ENCODE measurements around the gene SVIL.
"Not testable (repeated sequence)": the region's sequence is repeated elsewhere in the genome, so short reads cannot be mapped to it uniquely, and the experiment has no call there.

SVIL gene

DNA sequence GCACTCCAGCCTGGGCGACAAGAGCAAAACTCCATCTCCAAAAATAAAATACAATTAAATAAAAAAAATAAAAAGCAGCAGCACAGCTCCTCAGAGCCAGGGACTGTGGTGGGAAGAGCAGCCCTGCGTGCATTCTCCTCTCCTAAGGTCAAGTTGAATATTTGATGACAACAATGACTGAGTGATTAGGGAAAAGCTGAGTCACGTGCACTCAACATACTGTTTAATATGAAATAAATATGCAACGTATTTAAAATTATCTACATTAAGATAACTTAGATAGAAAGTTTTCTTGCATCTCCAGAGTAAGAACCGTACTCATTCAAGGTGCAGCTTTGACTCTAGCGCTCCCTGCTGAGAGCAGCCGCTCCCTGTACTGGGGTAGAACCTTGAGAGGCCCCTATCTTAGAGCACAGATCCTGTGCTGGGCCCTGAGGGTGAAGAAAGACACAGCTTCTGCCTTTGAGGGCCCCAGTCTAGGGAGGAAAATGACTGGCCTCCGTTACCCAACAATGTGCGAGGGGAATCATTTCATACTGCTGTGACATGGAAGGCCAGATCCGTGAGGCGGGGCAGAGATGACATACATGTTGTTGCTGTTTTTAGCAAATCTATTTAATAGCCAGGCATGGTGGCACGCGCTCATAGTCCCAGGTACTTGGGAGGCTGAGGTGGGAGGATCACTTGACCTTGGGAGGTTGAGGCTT is 81.1 kb downstream of the SVIL start:
- DNase-seq (ENCODE audit: insufficient read length, low spot score) (no peak), FAIRE-seq (no peak)
- no peak for TF ChIP-seq POLR2A (IDR thresholded peaks at IDR 0.05; ENCODE audit: low read depth, low read length)
- TF ChIP-seq POLR2AphosphoS5 (IDR thresholded peaks at IDR 0.05; ENCODE audit: low read depth, low read length) = no peak
- TF ChIP-seq POU2F2 (IDR thresholded peaks at IDR 0.05; ENCODE audit: low read depth, low read length) = no peak
- TF ChIP-seq PAX5 (IDR thresholded peaks at IDR 0.05; ENCODE audit: insufficient read depth, low read length, severe bottlenecking) = no peak
- TF ChIP-seq SPI1 (IDR thresholded peaks at IDR 0.05; ENCODE audit: low read depth, low read length) = no peak
- TF ChIP-seq TAF1 (IDR thresholded peaks at IDR 0.05; ENCODE audit: low read depth, low read length) = no peak

DNA sequence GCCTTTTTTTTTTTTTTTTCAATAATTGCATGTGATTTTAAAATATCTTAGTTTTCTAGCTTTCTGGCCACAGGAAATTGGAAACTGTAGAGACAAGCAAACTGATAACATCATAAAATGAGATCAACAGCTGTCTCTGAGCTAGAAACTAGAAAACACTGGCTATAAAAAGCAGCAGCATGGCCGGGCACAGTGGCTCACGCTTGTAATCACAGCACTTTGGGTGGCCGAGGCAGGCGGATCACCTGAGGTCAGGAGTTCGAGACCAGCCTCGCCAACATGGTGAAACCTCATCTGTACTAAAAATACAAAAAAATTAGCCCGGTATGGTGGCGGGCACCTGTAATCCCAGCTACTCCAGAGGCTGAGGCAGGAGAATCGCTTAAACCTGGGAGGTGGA is 81.7 kb downstream of the SVIL start:
- not testable (repeated sequence) for FAIRE-seq; DNase-seq (ENCODE audit: insufficient read length, low spot score)

DNA sequence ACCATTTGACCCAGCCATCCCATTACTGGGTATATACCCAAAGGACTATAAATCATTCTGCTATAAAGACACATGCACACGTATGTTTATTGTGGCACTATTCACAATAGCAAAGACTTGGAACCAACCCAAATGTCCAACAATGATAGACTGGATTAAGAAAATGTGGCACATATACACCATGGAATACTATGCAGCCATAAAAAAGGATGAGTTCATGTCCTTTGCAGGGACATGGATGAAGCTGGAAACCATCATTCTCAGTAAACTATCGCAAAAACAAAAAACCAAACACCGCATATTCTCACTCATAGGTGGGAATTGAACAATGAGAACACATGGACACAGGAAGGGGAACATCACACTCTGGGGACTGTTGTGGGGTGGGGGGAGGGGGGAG is 85.3 kb downstream of the SVIL start:
- FAIRE-seq; DNase-seq (ENCODE audit: insufficient read length, low spot score): not testable (repeated sequence)

DNA sequence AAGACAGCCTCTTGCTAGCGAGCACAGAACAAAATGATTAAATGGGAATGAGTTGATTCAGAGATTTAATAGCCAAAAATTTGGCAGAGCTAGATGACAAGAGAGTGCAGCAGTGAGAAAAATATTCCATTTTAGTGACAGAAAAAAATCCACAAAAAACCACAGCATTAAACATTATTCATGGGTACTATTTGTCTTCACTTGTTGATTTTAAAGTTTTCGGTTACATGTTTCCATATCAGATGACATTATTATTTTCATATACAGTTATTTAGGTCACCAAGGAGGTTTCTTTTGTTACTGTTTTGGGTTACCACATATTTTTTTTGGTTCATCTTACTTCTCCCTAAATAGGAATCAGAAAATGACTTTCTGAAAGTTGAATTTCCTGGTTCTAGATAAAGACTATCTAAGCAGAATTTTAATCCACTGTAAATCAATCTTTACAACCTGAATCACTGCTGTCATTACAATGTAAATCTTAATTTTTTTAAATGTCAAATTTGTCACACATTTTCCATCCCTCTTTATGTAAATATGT is 87.9 kb downstream of the SVIL start:
- FAIRE-seq (no peak), DNase-seq (ENCODE audit: insufficient read length, low spot score) (no peak)
- no peak for TF ChIP-seq PAX5 (IDR thresholded peaks at IDR 0.05; ENCODE audit: insufficient read depth, low read length, severe bottlenecking)
- no peak for TF ChIP-seq POLR2AphosphoS5 (IDR thresholded peaks at IDR 0.05; ENCODE audit: low read depth, low read length)
- TF ChIP-seq SPI1 (IDR thresholded peaks at IDR 0.05; ENCODE audit: low read depth, low read length) = no peak
- no peak for TF ChIP-seq POLR2A (IDR thresholded peaks at IDR 0.05; ENCODE audit: low read depth, low read length)
- no peak for TF ChIP-seq TAF1 (IDR thresholded peaks at IDR 0.05; ENCODE audit: low read depth, low read length)
- no peak for TF ChIP-seq POU2F2 (IDR thresholded peaks at IDR 0.05; ENCODE audit: low read depth, low read length)

DNA sequence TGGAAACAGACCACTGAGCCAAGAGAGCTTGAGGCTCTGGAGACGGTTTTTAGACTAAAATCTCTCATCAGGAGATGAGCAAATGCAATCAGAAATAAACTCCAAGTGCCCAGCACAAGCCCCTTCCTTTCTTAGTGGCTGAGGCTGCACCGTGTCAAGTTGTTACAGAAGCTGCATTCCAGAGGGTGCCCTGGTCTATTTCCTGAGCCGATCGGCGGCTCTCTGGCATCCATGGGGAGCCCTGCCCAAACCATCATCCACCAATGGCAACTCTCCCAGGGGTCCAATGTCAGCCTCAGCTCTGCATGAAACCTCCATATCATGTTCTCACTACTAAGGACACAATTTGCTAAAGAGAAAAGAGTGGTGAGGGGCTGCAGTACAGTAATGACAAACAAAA is 89.6 kb downstream of the SVIL start:
- TF ChIP-seq TAF1 (IDR thresholded peaks at IDR 0.05; ENCODE audit: low read depth, low read length) (no peak), POLR2AphosphoS5 (IDR thresholded peaks at IDR 0.05; ENCODE audit: low read depth, low read length) (no peak), POLR2A (IDR thresholded peaks at IDR 0.05; ENCODE audit: low read depth, low read length) (no peak), PAX5 (IDR thresholded peaks at IDR 0.05; ENCODE audit: insufficient read depth, low read length, severe bottlenecking) (no peak), SPI1 (IDR thresholded peaks at IDR 0.05; ENCODE audit: low read depth, low read length) (no peak), POU2F2 (IDR thresholded peaks at IDR 0.05; ENCODE audit: low read depth, low read length) (no peak)
- FAIRE-seq (no peak), DNase-seq (ENCODE audit: insufficient read length, low spot score) (no peak)

- FAIRE-seq (no peak), DNase-seq (ENCODE audit: insufficient read length, low spot score) (no peak)
- TF ChIP-seq PAX5 (IDR thresholded peaks at IDR 0.05; ENCODE audit: insufficient read depth, low read length, severe bottlenecking) = no peak
- TF ChIP-seq POLR2AphosphoS5 (IDR thresholded peaks at IDR 0.05; ENCODE audit: low read depth, low read length) = no peak
- no peak for TF ChIP-seq POU2F2 (IDR thresholded peaks at IDR 0.05; ENCODE audit: low read depth, low read length)
- no peak for TF ChIP-seq POLR2A (IDR thresholded peaks at IDR 0.05; ENCODE audit: low read depth, low read length)
- no peak for TF ChIP-seq TAF1 (IDR thresholded peaks at IDR 0.05; ENCODE audit: low read depth, low read length)
- peak; percentile 77 for TF ChIP-seq SPI1 (IDR thresholded peaks at IDR 0.05; ENCODE audit: low read depth, low read length)
Measured at GRCh38 chr10:29543715-29544114, 91.1 kb downstream of the SVIL start.

DNA sequence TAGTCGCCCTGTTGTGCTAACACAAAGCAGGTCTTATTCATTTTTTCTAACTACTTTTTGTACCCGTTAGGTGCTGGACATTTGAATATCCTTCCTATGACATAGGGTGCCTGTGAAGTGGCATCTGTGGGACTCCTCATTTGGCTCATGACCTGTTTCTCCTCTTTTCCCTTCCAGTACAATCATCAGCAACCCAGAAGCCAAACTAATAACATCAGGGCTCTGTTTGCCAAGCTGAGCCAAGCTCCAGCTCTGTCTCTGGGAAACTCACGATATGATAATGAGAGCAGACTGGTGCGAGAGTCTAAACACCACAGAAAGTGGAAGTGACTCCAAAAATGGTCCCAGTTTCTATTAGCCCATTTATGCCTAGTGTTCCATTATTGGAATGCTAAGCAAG is 92.0 kb downstream of the SVIL start:
- DNase-seq (ENCODE audit: insufficient read length, low spot score) (no peak), FAIRE-seq (no peak)
- TF ChIP-seq POLR2AphosphoS5 (IDR thresholded peaks at IDR 0.05; ENCODE audit: low read depth, low read length) (no peak), TAF1 (IDR thresholded peaks at IDR 0.05; ENCODE audit: low read depth, low read length) (no peak), POU2F2 (IDR thresholded peaks at IDR 0.05; ENCODE audit: low read depth, low read length) (no peak), POLR2A (IDR thresholded peaks at IDR 0.05; ENCODE audit: low read depth, low read length) (no peak), SPI1 (IDR thresholded peaks at IDR 0.05; ENCODE audit: low read depth, low read length) (no peak), PAX5 (IDR thresholded peaks at IDR 0.05; ENCODE audit: insufficient read depth, low read length, severe bottlenecking) (no peak)

GRCh38 chr10:29541422-29542210 is 93.2 kb downstream of the SVIL start:
- FAIRE-seq (no peak), DNase-seq (ENCODE audit: insufficient read length, low spot score) (no peak)
- TF ChIP-seq POLR2AphosphoS5 (IDR thresholded peaks at IDR 0.05; ENCODE audit: low read depth, low read length) (no peak), PAX5 (IDR thresholded peaks at IDR 0.05; ENCODE audit: insufficient read depth, low read length, severe bottlenecking) (no peak), POU2F2 (IDR thresholded peaks at IDR 0.05; ENCODE audit: low read depth, low read length) (no peak)

GRCh38 chr10:29540016-29540415 is 94.8 kb downstream of the SVIL start:
- DNase-seq (ENCODE audit: insufficient read length, low spot score) (no peak), FAIRE-seq (no peak)
- TF ChIP-seq POLR2A (IDR thresholded peaks at IDR 0.05; ENCODE audit: low read depth, low read length) = no peak
- no peak for TF ChIP-seq TAF1 (IDR thresholded peaks at IDR 0.05; ENCODE audit: low read depth, low read length)
- TF ChIP-seq SPI1 (IDR thresholded peaks at IDR 0.05; ENCODE audit: low read depth, low read length) = no peak
- TF ChIP-seq POLR2AphosphoS5 (IDR thresholded peaks at IDR 0.05; ENCODE audit: low read depth, low read length) = no peak
- TF ChIP-seq PAX5 (IDR thresholded peaks at IDR 0.05; ENCODE audit: insufficient read depth, low read length, severe bottlenecking) = no peak
- TF ChIP-seq POU2F2 (IDR thresholded peaks at IDR 0.05; ENCODE audit: low read depth, low read length) = no peak

GRCh38 chr10:29539412-29539811 is 95.4 kb downstream of the SVIL start:
- FAIRE-seq = no peak
- TF ChIP-seq POLR2AphosphoS5 (IDR thresholded peaks at IDR 0.05; ENCODE audit: low read depth, low read length) = no peak
- TF ChIP-seq PAX5 (IDR thresholded peaks at IDR 0.05; ENCODE audit: insufficient read depth, low read length, severe bottlenecking) = no peak
- no peak for TF ChIP-seq POU2F2 (IDR thresholded peaks at IDR 0.05; ENCODE audit: low read depth, low read length)
- TF ChIP-seq SPI1 (IDR thresholded peaks at IDR 0.05; ENCODE audit: low read depth, low read length) = no peak
- TF ChIP-seq TAF1 (IDR thresholded peaks at IDR 0.05; ENCODE audit: low read depth, low read length) = no peak
- TF ChIP-seq POLR2A (IDR thresholded peaks at IDR 0.05; ENCODE audit: low read depth, low read length) = no peak
- no peak for DNase-seq (ENCODE audit: insufficient read length, low spot score)
